HL-60 (cell line): ENCODE measurements around the gene ACOXL.

Source experiments
- DNase-seq, 2 experiments: peaks; one replicate each; pipeline ENCODE4 v3.0.0-alpha.2; 2010 to 2020; ENCODE audit warnings: low read depth in 1 of 2, low spot score in 1 of 2
- H3K27ac ChIP-seq: fragments of 250-450 bp; sonication (Bioruptor Pico); replicated peaks from 2 replicates; pipeline ENCODE4 v1.5.1; 2020; ENCODE audit warnings: mild to moderate bottlenecking, moderate library complexity
- H3K27me3 ChIP-seq: fragments of 250-450 bp; sonication (Bioruptor Pico); 2 replicates; pipeline ENCODE4 v1.5.1; 2021; ENCODE audit warnings: mild to moderate bottlenecking, moderate library complexity; ENCODE audit not compliant: insufficient read depth, poor library complexity, severe bottlenecking
- H3K4me3 ChIP-seq: replicated peaks from 2 replicates; pipeline ENCODE4 v1.5.1; 2011; ENCODE audit warnings: mild to moderate bottlenecking, control low read depth, low read length; ENCODE audit not compliant: insufficient read depth
- GABPA ChIP-seq: IDR thresholded peaks from 2 replicates; pipeline ENCODE4 v1.6.1; 2012; ENCODE audit warnings: low read depth
- POLR2AphosphoS5 ChIP-seq: IDR thresholded peaks from 2 replicates; pipeline ENCODE4 v1.6.1; 2012; ENCODE audit warnings: low read depth
- SPI1 ChIP-seq: IDR thresholded peaks from 2 replicates; pipeline ENCODE4 v1.6.1; 2012; ENCODE audit warnings: low read depth, mild to moderate bottlenecking, borderline replicate concordance
- TF ChIP-seq, protein P1 (sequence below): IDR thresholded peaks from 2 replicates; pipeline ENCODE4 v1.6.1; 2012; ENCODE audit warnings: low read depth; ENCODE audit not compliant: insufficient replicate concordance
- TF ChIP-seq, protein P2 (sequence below): IDR thresholded peaks from one replicate; pipeline ENCODE4 v1.5.1; 2011; ENCODE audit warnings: low read length, control low read depth, inconsistent platforms; ENCODE audit not compliant: insufficient read depth

The ACOXL gene

DNA sequence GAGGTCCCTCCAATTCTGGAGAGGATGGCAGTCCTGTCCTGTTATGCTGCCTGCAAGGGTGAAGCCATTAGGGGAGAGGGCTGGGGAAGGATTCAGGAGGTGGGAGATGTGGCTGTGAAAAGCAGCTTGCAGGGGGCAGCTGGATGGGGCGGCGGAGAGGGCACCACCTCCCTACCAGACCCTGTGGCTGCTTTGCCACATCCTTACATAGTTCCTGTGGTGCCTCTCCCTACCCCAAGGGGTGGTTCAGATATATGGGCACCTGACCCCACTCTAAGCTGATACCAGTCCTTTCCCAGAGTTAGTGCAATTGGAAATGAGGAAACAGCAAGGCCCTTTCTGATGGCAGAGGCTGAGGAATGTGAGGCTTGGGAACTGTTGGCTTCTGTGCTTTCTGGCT lies 6.1 kb upstream of the ACOXL start:
- DNase-seq = no peak
- TF ChIP-seq POLR2AphosphoS5 = no peak
- TF ChIP-seq SPI1 = no peak
- TF ChIP-seq, protein P1, sequence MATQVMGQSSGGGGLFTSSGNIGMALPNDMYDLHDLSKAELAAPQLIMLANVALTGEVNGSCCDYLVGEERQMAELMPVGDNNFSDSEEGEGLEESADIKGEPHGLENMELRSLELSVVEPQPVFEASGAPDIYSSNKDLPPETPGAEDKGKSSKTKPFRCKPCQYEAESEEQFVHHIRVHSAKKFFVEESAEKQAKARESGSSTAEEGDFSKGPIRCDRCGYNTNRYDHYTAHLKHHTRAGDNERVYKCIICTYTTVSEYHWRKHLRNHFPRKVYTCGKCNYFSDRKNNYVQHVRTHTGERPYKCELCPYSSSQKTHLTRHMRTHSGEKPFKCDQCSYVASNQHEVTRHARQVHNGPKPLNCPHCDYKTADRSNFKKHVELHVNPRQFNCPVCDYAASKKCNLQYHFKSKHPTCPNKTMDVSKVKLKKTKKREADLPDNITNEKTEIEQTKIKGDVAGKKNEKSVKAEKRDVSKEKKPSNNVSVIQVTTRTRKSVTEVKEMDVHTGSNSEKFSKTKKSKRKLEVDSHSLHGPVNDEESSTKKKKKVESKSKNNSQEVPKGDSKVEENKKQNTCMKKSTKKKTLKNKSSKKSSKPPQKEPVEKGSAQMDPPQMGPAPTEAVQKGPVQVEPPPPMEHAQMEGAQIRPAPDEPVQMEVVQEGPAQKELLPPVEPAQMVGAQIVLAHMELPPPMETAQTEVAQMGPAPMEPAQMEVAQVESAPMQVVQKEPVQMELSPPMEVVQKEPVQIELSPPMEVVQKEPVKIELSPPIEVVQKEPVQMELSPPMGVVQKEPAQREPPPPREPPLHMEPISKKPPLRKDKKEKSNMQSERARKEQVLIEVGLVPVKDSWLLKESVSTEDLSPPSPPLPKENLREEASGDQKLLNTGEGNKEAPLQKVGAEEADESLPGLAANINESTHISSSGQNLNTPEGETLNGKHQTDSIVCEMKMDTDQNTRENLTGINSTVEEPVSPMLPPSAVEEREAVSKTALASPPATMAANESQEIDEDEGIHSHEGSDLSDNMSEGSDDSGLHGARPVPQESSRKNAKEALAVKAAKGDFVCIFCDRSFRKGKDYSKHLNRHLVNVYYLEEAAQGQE = no peak
- TF ChIP-seq, protein P2, sequence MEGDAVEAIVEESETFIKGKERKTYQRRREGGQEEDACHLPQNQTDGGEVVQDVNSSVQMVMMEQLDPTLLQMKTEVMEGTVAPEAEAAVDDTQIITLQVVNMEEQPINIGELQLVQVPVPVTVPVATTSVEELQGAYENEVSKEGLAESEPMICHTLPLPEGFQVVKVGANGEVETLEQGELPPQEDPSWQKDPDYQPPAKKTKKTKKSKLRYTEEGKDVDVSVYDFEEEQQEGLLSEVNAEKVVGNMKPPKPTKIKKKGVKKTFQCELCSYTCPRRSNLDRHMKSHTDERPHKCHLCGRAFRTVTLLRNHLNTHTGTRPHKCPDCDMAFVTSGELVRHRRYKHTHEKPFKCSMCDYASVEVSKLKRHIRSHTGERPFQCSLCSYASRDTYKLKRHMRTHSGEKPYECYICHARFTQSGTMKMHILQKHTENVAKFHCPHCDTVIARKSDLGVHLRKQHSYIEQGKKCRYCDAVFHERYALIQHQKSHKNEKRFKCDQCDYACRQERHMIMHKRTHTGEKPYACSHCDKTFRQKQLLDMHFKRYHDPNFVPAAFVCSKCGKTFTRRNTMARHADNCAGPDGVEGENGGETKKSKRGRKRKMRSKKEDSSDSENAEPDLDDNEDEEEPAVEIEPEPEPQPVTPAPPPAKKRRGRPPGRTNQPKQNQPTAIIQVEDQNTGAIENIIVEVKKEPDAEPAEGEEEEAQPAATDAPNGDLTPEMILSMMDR = no peak
- no peak for TF ChIP-seq GABPA
- Histone ChIP-seq H3K27me3 (peaks cover 4% of the 10 kb centered on the region), H3K4me3 (no peak overlapping the region), H3K27ac (no peak overlapping the region)

DNA sequence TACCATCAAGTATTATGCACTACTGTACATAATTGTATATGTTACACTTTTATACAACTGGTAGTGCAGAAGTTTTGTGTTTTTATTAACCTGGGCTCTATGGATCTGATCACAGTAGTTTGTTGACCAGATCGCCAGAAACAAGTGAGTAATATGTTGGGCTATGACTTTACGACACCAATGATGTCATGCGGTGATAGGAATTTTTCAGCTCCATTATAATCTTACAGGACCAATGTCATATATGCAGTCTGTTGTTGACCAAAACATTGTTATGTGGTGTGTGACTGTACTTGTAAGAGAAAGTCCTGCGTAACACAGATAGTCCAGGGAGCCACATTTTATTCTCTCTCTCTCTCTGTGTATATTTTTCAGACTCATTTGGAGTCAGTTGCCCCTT lies 4.5 kb upstream of the ACOXL start:
- TF ChIP-seq GABPA (no peak), POLR2AphosphoS5 (no peak), SPI1 (no peak)
- TF ChIP-seq, protein P1 = no peak
- TF ChIP-seq, protein P2 = no peak
- H3K4me3 ChIP-seq = no peak overlapping the region
- no peak for DNase-seq
- H3K27ac ChIP-seq = no peak overlapping the region
- H3K27me3 ChIP-seq = peaks cover 15% of the 10 kb centered on the region

DNA sequence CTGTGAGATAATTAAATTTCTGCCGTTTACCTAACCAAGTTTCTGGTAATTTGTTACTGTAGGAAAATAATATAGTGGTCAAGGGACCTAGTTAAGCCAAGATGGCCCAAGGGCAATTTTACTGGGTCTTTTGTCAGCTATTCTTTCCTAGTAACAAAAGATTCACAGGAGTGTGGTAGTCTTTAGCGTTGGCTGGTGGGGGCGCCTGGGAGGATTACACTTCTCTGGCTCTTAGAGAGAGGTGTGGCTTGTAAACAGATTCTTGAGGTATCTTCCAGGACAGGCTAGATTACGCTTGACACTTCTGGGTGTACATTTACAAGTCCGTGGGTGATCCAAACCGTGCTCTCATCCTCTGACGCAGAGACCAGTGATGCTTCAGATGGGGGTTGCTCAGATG lies 3.3 kb upstream of the ACOXL start:
- H3K27me3 ChIP-seq = peaks cover 24% of the 10 kb centered on the region
- DNase-seq = no peak
- TF ChIP-seq, protein P1 = no peak
- TF ChIP-seq SPI1 (no peak), GABPA (no peak), POLR2AphosphoS5 (no peak)
- TF ChIP-seq, protein P2 = no peak
- no peak overlapping the region for H3K4me3 ChIP-seq
- no peak overlapping the region for H3K27ac ChIP-seq
